GM12878 (cell line): Measurements from ENCODE around the gene ASS1. TPM values are rescaled to one million over a fixed set of nuclear protein-coding genes. Genes with fewer than 3 reads are reported as not detected.

Experiments used
- ASH2L ChIP-seq: fragments of 300-600, 200-600 bp; sonication (generic); IDR thresholded peaks from 2 replicates; pipeline ENCODE4 v1.6.1; 2017; ENCODE audit warnings: low read depth, mild to moderate bottlenecking, borderline replicate concordance
- BACH1 ChIP-seq: fragments of 450-650 bp; IDR thresholded peaks from 2 replicates; pipeline ENCODE4 v1.6.1; 2017; ENCODE audit warnings: mild to moderate bottlenecking, borderline replicate concordance
- CREM ChIP-seq: IDR thresholded peaks from 2 replicates; pipeline ENCODE4 v1.6.1; 2014; ENCODE audit warnings: antibody characterized with exemption, low read depth
- MEF2B ChIP-seq: fragments of 450-650 bp; IDR thresholded peaks from 2 replicates; pipeline ENCODE4 v1.6.1; 2018; ENCODE audit warnings: mild to moderate bottlenecking, moderate library complexity; ENCODE audit not compliant: partially characterized antibody, poor library complexity, severe bottlenecking
- MYC ChIP-seq: IDR thresholded peaks from 2 replicates; pipeline ENCODE4 v1.6.1; 2011; ENCODE audit warnings: mild to moderate bottlenecking, low read length, moderate library complexity, inconsistent platforms; ENCODE audit not compliant: insufficient read depth, insufficient replicate concordance, insufficient read length, severe bottlenecking
- SMC3 ChIP-seq: IDR thresholded peaks from 2 replicates; pipeline ENCODE4 v1.6.1; 2011; ENCODE audit warnings: low read length, improper control_type of control experiment, borderline replicate concordance
- SP1 ChIP-seq: IDR thresholded peaks from one replicate; pipeline ENCODE4 v1.6.1; 2011; ENCODE audit warnings: low read depth, low read length
- TCF3 ChIP-seq: IDR thresholded peaks from 2 replicates; pipeline ENCODE4 v1.6.1; 2012; ENCODE audit warnings: low read depth, mild to moderate bottlenecking, low read length, borderline replicate concordance; ENCODE audit not compliant: insufficient read depth
- WRNIP1 ChIP-seq: IDR thresholded peaks from 2 replicates; pipeline ENCODE4 v1.6.1; 2011; ENCODE audit warnings: low read depth, low read length, improper control_type of control experiment, borderline replicate concordance
- polyA plus RNA-seq, 11 experiments: library from polyadenylated mRNA; depleted of rRNA in 4 of 11; unstranded in 6 of 11; stranded (reverse) in 5 of 11; fragments of >200 nt; fragmentation: Nextera tagmentation in 4 of 11; fragmentation: Illumina TruSeq in 1 of 11; extraction: Ambion mirVana in 4 of 11; extraction: Trizol in 1 of 11; gene quantifications; 1 replicate in 1 of 11; 2 replicates in 10 of 11; pipeline versions ENCODE4 v1.2.1 to v1.2.3, GENCODE V29; 2011 to 2016; ENCODE audit warnings: inconsistent platforms in 2 of 11, missing spikeins in 2 of 11, low read depth in 1 of 11
- total RNA-seq, 4 experiments: library from RNA; depleted of rRNA in 3 of 4; stranded (reverse); fragments of >200 nt in 3 of 4; fragmentation: Illumina TruSeq in 1 of 4; extraction: Trizol in 1 of 4; gene quantifications; 2 replicates each; pipeline versions ENCODE4 v1.2.1 to v1.2.3, GENCODE V29; 2013 to 2021
- TF ChIP-seq, protein P1 (sequence below): IDR thresholded peaks from 2 replicates; pipeline ENCODE4 v1.6.1; 2012; ENCODE audit warnings: improper control_type of control experiment, low read depth, low read length; ENCODE audit not compliant: insufficient replicate concordance
- TF ChIP-seq, protein P2 (sequence below): IDR thresholded peaks from 2 replicates; pipeline ENCODE4 v1.6.1; 2012; ENCODE audit warnings: low read depth, low read length, improper control_type of control experiment

The ASS1 gene
- total and polyA plus RNA-seq, 10 of the 15 experiments (the other 5 are each of a cell fraction or from before 2014, with no cell fraction given), result 0.10 to 6.1 (median 0.28) TPM; not detected in 3

DNA sequence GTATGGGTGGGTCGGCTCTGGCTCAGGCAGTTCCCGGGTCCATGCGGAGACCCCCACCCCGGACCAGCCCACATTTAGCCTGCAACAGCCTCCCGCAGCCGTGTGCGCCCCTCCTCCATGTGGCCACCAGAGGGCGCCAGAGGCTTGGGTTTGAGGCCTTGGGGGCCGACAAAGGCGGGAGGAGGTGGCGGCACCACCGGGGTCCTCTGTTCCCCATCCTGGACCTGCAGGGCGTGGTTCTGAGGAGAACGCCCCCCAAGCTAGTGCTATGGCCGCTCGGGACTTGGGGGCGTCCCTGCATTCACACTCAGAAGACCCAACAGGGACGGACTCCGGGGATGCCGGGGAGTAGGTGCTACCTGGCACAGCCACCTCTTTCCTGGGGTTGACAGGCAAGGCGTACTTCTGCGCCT lies 16.5 kb downstream of the ASS1 start (continued):
- TF ChIP-seq, protein P1, sequence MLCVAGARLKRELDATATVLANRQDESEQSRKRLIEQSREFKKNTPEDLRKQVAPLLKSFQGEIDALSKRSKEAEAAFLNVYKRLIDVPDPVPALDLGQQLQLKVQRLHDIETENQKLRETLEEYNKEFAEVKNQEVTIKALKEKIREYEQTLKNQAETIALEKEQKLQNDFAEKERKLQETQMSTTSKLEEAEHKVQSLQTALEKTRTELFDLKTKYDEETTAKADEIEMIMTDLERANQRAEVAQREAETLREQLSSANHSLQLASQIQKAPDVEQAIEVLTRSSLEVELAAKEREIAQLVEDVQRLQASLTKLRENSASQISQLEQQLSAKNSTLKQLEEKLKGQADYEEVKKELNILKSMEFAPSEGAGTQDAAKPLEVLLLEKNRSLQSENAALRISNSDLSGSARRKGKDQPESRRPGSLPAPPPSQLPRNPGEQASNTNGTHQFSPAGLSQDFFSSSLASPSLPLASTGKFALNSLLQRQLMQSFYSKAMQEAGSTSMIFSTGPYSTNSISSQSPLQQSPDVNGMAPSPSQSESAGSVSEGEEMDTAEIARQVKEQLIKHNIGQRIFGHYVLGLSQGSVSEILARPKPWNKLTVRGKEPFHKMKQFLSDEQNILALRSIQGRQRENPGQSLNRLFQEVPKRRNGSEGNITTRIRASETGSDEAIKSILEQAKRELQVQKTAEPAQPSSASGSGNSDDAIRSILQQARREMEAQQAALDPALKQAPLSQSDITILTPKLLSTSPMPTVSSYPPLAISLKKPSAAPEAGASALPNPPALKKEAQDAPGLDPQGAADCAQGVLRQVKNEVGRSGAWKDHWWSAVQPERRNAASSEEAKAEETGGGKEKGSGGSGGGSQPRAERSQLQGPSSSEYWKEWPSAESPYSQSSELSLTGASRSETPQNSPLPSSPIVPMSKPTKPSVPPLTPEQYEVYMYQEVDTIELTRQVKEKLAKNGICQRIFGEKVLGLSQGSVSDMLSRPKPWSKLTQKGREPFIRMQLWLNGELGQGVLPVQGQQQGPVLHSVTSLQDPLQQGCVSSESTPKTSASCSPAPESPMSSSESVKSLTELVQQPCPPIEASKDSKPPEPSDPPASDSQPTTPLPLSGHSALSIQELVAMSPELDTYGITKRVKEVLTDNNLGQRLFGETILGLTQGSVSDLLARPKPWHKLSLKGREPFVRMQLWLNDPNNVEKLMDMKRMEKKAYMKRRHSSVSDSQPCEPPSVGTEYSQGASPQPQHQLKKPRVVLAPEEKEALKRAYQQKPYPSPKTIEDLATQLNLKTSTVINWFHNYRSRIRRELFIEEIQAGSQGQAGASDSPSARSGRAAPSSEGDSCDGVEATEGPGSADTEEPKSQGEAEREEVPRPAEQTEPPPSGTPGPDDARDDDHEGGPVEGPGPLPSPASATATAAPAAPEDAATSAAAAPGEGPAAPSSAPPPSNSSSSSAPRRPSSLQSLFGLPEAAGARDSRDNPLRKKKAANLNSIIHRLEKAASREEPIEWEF, result no peak
- TF ChIP-seq TCF3 (no peak), SP1 (no peak), WRNIP1 (no peak), BACH1 (no peak), SMC3 (peak; percentile 78), CREM (no peak), MYC (no peak), ASH2L (no peak), MEF2B (no peak)
- TF ChIP-seq, protein P2, sequence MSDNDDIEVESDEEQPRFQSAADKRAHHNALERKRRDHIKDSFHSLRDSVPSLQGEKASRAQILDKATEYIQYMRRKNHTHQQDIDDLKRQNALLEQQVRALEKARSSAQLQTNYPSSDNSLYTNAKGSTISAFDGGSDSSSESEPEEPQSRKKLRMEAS, result no peak
